Lower lobe of right lung (tissue), 2 donors: ENCODE measurements around the gene GPRASP2. TPM values are rescaled to one million over a fixed set of nuclear protein-coding genes. Genes with fewer than 3 reads are reported as not detected.
"Not testable (repeated sequence)": the region's sequence is repeated elsewhere in the genome, so short reads cannot be mapped to it uniquely, and the experiment has no call there.

Source experiments
- ATAC-seq, 2 donors: fragments of 200-7000 bp; cut with Tn5 transposase; one replicate each; pipeline ENCODE4 v1.9.1; 2020 to 2022; ENCODE audit warnings: mild to moderate bottlenecking in 2 of 2, moderate library complexity in 2 of 2
- DNase-seq: peaks from one replicate; pipeline ENCODE4 v3.0.0-alpha.2; 2020
- H3K27ac ChIP-seq: fragments of 200-600 bp; one replicate; pipeline ENCODE4 v1.8.0; 2022
- H3K27me3 ChIP-seq: fragments of 200-600 bp; one replicate; pipeline ENCODE4 v1.8.0; 2022; ENCODE audit warnings: low read depth
- H3K36me3 ChIP-seq: fragments of 200-600 bp; one replicate; pipeline ENCODE4 v1.8.0; 2022; ENCODE audit warnings: mild to moderate bottlenecking
- H3K4me1 ChIP-seq: fragments of 200-600 bp; one replicate; pipeline ENCODE4 v1.8.0; 2022
- H3K4me3 ChIP-seq: fragments of 200-600 bp; one replicate; pipeline ENCODE4 v1.8.0; 2022; ENCODE audit warnings: mild to moderate bottlenecking
- H3K9me3 ChIP-seq: fragments of 200-600 bp; one replicate; pipeline ENCODE4 v1.8.0; 2022
- CTCF ChIP-seq: fragments of 200-600 bp; IDR thresholded peaks from one replicate; pipeline ENCODE4 v1.8.0; 2022; ENCODE audit warnings: antibody characterized with exemption, mild to moderate bottlenecking
- intact Hi-C: fragments of 100-400 bp; cut with DNase I; formaldehyde crosslinking; loops from one replicate; pipeline ENCODE4 v1.11.0; 2022
- total RNA-seq: library from RNA; stranded (reverse); fragmentation: NEBNext Ultra II Directional; extraction: Animal tissue kit (Norgen Biotek cat#: 25700); gene quantifications from one replicate; pipeline ENCODE4 v1.2.1, GENCODE V29; 2021
- donor health status: DM: no; HTN: yes; CAD: no; lungs with severe emphysema.

The GPRASP2 gene
- total RNA-seq, 1 donor from 2014 or later, result 7.9 TPM

- no peak for ATAC-seq
- intact Hi-C loops, result no loop called here
- H3K36me3 ChIP-seq, result no peaks in the 10 kb centered on the region
- no peak for DNase-seq
- no peaks in the 10 kb centered on the region for H3K4me1 ChIP-seq
- H3K27me3 ChIP-seq, result no peaks in the 10 kb centered on the region
- no peak for TF ChIP-seq CTCF
- peak overlapping the region; percentile 72 for H3K4me3 ChIP-seq
- no peak overlapping the region for H3K27ac ChIP-seq
- H3K9me3 ChIP-seq, result no peaks in the 10 kb centered on the region
These were observed 404 bp upstream of the GPRASP2 start for GRCh38 chrX:102711872-102712215.

DNA sequence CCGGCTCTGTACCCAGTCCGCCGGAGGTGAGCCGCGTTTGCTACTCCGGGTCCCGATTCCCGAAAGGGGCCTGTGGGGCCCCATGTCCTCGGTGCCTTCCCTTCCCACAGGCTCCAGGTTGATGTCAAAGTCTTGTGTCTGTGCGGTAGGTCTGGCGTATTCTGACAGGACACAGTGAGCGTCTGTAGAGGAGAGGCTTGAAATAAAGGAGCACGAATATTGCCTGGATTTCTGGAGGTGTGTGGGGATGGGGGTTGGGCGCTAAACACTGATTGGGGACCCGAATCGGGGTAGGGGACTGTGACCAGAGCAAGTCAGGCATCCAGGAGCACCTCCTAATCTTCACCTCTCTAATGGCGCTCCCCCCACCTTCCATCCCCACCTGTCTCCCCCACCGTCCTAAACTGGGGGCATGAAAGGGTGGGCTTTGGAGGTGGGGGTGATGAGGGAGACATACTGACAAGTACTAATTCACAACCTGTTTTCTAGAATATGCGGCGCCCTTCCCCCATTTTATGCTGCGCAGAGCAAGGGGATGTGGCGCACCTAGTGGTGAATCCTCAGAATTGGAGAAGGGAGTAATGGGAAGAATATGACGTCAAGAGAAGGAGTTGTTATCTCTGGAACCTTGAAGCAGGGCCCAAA lies 855 bp downstream of the GPRASP2 start:
- peak; percentile 53 for TF ChIP-seq CTCF
- intact Hi-C loops, result no loop called here
- peak; percentile 44 for DNase-seq
- Histone ChIP-seq H3K36me3 (no peaks in the 10 kb centered on the region), H3K27ac (peak overlapping the region; percentile 77), H3K4me1 (no peaks in the 10 kb centered on the region), H3K9me3 (no peaks in the 10 kb centered on the region), H3K27me3 (no peaks in the 10 kb centered on the region), H3K4me3 (peak overlapping the region; percentile 72)
- ATAC-seq, result peak; percentile 86 to 88

DNA sequence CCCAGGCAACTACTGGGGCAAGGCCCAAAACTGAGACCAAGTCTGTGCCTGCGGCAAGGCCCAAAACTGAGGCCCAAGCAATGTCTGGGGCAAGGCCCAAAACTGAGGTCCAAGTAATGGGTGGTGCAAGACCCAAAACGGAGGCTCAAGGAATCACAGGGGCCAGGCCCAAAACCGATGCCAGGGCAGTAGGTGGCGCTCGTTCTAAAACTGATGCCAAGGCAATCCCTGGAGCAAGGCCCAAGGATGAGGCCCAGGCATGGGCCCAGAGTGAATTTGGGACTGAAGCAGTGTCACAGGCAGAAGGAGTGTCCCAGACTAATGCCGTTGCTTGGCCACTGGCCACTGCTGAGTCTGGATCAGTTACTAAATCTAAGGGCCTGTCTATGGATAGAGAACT lies 2.7 kb downstream of the GPRASP2 start:
- H3K4me3 ChIP-seq, result no peak overlapping the region
- no peak for ATAC-seq
- no peak for TF ChIP-seq CTCF
- no peaks in the 10 kb centered on the region for H3K4me1 ChIP-seq
- H3K36me3 ChIP-seq, result no peaks in the 10 kb centered on the region
- intact Hi-C loops, result no loop called here
- no peak overlapping the region for H3K27ac ChIP-seq
- no peak for DNase-seq
- no peaks in the 10 kb centered on the region for H3K9me3 ChIP-seq
- no peaks in the 10 kb centered on the region for H3K27me3 ChIP-seq

DNA sequence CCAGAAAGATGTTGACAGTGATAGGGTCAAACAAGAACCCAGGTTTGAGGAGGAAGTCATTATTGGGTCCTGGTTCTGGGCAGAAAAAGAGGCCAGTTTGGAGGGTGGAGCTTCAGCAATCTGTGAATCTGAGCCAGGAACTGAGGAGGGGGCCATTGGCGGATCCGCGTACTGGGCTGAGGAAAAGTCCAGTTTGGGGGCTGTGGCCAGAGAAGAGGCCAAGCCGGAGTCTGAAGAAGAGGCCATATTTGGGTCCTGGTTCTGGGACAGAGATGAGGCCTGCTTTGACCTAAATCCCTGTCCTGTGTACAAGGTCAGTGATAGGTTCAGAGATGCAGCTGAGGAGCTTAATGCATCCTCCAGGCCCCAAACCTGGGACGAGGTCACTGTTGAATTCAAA lies 3.7 kb downstream of the GPRASP2 start:
- Histone ChIP-seq H3K27me3 (no peaks in the 10 kb centered on the region), H3K36me3 (no peaks in the 10 kb centered on the region), H3K9me3 (no peaks in the 10 kb centered on the region), H3K4me3 (no peak overlapping the region), H3K27ac (no peak overlapping the region), H3K4me1 (no peaks in the 10 kb centered on the region)
- no peak for DNase-seq
- TF ChIP-seq CTCF, result no peak
- no peak for ATAC-seq
- intact Hi-C loops, result no loop called here

DNA sequence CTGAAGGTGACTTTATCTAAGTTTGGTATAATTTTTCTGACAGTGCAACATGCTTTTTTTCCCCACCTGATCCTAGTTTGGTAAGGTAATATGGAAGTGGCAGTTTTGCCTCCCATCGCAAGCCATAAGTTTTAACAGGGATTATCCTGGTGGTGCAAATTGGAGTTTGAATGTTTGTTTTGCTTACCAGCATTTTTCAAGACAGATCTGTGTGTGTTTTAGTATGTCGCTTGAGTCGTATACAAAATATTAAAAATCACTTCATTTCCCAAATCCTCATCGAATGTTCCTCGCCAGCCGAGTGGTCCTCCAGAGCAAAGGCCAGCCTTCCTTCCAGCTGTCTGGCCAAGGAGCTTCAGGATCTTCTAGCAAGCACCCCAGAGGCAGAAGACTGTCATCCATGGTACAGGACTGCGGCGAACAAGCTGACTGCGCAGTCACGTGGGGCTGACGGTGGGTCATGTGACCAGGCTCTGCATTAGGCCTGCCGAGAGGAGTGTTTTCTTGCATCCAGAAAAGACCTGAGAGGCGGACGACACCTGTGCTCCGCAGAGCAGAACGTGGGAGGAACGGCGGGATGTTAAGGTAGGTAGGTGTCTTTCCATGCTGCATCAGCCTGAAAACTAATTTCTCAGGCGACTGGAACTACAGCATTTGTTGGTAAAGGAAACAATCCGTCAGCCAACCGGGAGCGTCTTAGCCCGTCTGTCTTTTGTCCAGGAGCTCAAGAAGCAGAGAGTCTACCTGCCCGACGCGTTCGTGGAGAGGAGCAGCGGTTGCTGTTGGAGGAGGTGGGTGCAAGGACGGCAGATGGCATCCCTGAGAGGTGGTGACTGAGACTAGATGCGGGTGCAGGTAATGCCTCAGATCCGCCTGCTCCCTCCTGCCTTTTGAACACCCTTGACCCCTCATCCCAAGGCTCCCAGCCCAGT lies 8.3 kb downstream of the GPRASP2 start, which contains the start of gene GPRASP3:
GPRASP3 (plus strand) TSS at position 507 of the 932 bp plus-strand sequence. CDS start 28,253 bp downstream, outside the sequence.
- no peaks in the 10 kb centered on the region for H3K9me3 ChIP-seq
- intact Hi-C loops, result no loop called here
- H3K36me3 ChIP-seq, result no peaks in the 10 kb centered on the region
- no peaks in the 10 kb centered on the region for H3K27me3 ChIP-seq
- H3K4me1 ChIP-seq, result no peaks in the 10 kb centered on the region
- peak; percentile 93 to 96 for ATAC-seq
- no peak within 1 kb of the TSS for H3K27ac ChIP-seq
- peak within 1 kb of the TSS; percentile 60 for H3K4me3 ChIP-seq
- no peak for TF ChIP-seq CTCF
- DNase-seq, result peak; percentile 86

GRCh38 chrX:102721169-102721506 lies 8.9 kb downstream of the GPRASP2 start:
- DNase-seq, H3K36me3 ChIP-seq, H3K9me3 ChIP-seq, H3K4me1 ChIP-seq, H3K27me3 ChIP-seq, H3K27ac ChIP-seq, intact Hi-C loops: not testable (repeated sequence)
- H3K4me3 ChIP-seq, result peak overlapping the region; percentile 60
- peak in 1 of 2 donors; percentile 33 for ATAC-seq
